Liver (tissue), 3 donors: ENCODE results near the gene CGN.

Experiments used
- CTCF ChIP-seq: fragments of 150-350 bp; IDR thresholded peaks from 2 replicates; pipeline ENCODE4 v1.5.1; 2017; ENCODE audit warnings: improper control_type of control experiment, low read depth, low read length; ENCODE audit not compliant: missing input control
- EGR1 ChIP-seq, 2 donors: IDR thresholded peaks; 2 replicates each; pipeline ENCODE4 v1.6.1; 2016 to 2018; ENCODE audit warnings: antibody characterized with exemption in 2 of 2, low read depth in 2 of 2
- FOXA1 ChIP-seq: IDR thresholded peaks from 2 replicates; pipeline ENCODE4 v1.6.1; 2016; ENCODE audit warnings: antibody characterized with exemption
- FOXA2 ChIP-seq: IDR thresholded peaks from 2 replicates; pipeline ENCODE4 v1.6.1; 2016; ENCODE audit warnings: antibody characterized with exemption
- HNF4G ChIP-seq: IDR thresholded peaks from 2 replicates; pipeline ENCODE4 v1.6.1; 2016; ENCODE audit warnings: antibody characterized with exemption
- RAD21 ChIP-seq, 2 donors: IDR thresholded peaks; 2 replicates each; pipeline ENCODE4 v1.6.1; 2016; ENCODE audit warnings: antibody characterized with exemption in 2 of 2, mild to moderate bottlenecking in 2 of 2
- REST ChIP-seq: IDR thresholded peaks from 2 replicates; pipeline ENCODE4 v1.6.1; 2016; ENCODE audit warnings: antibody characterized with exemption, mild to moderate bottlenecking
- RXRA ChIP-seq, 2 donors: IDR thresholded peaks; 2 replicates each; pipeline ENCODE4 v1.6.1; 2017 to 2018; ENCODE audit warnings: antibody characterized with exemption in 2 of 2, mild to moderate bottlenecking in 1 of 2
- YY1 ChIP-seq: IDR thresholded peaks from 2 replicates; pipeline ENCODE4 v1.6.1; 2016; ENCODE audit warnings: antibody characterized with exemption, mild to moderate bottlenecking
- TF ChIP-seq, protein P1 (sequence below): IDR thresholded peaks from 2 replicates; pipeline ENCODE4 v1.6.1; 2016; ENCODE audit warnings: antibody characterized with exemption
- TF ChIP-seq, protein P2 (sequence below): IDR thresholded peaks from 2 replicates; pipeline ENCODE4 v1.6.1; 2016; ENCODE audit warnings: antibody characterized with exemption
- donor health status: healthy.
- donor health status: healthy.

DNA sequence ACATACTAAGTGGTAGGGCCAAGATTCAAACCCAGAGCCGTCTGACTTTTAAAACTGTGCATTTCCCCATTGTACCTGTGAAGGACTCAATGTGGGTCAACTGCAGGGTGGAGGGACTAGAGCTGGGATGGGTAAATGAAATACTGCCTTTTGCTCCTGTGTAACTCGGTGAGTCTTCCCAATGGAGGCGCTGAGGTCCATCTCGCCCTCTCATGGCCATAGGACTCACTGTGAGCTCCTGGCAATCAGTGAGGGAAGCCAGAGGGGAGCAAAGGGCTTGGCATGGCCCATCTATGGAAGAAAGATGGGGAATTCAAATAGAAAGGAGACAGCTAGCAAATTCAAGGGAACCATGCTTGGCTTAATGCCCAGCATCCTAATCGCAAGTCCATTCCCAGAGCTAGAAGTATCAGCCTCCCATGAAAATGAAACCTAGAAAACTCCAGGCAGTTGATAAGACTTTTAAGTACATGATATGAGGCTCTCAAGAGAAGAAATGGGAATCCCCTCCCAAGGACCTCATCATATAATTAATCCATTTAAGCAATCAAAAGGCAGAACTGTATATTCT is 25.4 kb upstream of the CGN start:
- TF ChIP-seq CTCF, result no peak
- TF ChIP-seq FOXA2, result no peak
- TF ChIP-seq EGR1 (IDR thresholded peaks at IDR 0.05; ENCODE audit: low read depth in 2 of 2), result no peak
- no peak for TF ChIP-seq YY1
- no peak for TF ChIP-seq RXRA (IDR thresholded peaks at IDR 0.05)
- no peak for TF ChIP-seq FOXA1
- TF ChIP-seq HNF4G, result no peak
- TF ChIP-seq RAD21 (IDR thresholded peaks at IDR 0.05), result no peak
- TF ChIP-seq, protein P1, sequence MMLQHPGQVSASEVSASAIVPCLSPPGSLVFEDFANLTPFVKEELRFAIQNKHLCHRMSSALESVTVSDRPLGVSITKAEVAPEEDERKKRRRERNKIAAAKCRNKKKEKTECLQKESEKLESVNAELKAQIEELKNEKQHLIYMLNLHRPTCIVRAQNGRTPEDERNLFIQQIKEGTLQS, result no peak
- TF ChIP-seq, protein P2, sequence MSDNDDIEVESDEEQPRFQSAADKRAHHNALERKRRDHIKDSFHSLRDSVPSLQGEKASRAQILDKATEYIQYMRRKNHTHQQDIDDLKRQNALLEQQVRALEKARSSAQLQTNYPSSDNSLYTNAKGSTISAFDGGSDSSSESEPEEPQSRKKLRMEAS, result no peak
- no peak for TF ChIP-seq REST
